ENCODE measurements around the gene TIMM13.

GRCh38 chr19:2457394-2458037, 30.1 kb upstream of the TIMM13 start:
- TF ChIP-seq CTCF (IDR thresholded peaks at IDR 0.05 in 4 of 5, conservative IDR thresholded peaks at IDR 0.05 in 1 of 5) (no peak), POLR2A (IDR thresholded peaks at IDR 0.05) (no peak)
